ENCODE data around the gene PUM1. TPM values are rescaled to one million over a fixed set of nuclear protein-coding genes. Genes with fewer than 3 reads are reported as not detected.
"Not testable (repeated sequence)": the region's sequence is repeated elsewhere in the genome, so short reads cannot be mapped to it uniquely, and the experiment has no call there.

The PUM1 gene
- polyA plus RNA-seq, 3 donors from 2014 or later: 63.3 to 105 (median 103) TPM

GRCh38 chr1:31084782-31085569, 19.5 kb upstream of the PUM1 start:
- H3K36me3 Mint-ChIP-seq: no peaks in the 10 kb centered on the region
- no peaks in the 10 kb centered on the region for H3K4me1 Mint-ChIP-seq
- no peaks in the 10 kb centered on the region for H3K9me3 Mint-ChIP-seq
- no peak for DNase-seq
- no peak overlapping the region for H3K4me3 Mint-ChIP-seq
- H3K27ac Mint-ChIP-seq: no peak overlapping the region
- H3K27me3 Mint-ChIP-seq (ENCODE audit: low read depth in 3 of 3): peaks cover 3 to 5% (median 4%) of the 10 kb centered on the region in 3 donors

DNA sequence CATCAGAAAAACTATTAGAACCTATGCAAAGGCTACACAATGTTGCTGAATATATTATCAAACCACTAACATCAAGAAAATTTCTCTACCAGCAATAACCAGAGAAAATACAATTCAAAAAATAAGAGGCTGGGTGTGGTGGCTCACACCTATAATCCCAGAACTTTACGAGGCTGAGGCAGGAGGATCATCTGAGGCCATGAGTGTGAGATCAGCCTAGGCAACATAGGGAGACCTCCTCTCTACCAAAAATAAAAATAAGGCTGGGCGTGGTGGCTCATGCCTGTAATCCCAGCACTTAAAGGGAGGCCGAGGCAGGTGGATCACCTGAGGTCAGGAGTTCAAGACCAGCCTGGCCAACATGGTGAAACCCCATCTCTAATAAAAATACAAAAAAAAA, 16.9 kb upstream of the PUM1 start:
- Mint-ChIP-seq H3K4me3 (no peak overlapping the region), H3K4me1 (no peaks in the 10 kb centered on the region)

GRCh38 chr1:31073044-31073443, 7.5 kb upstream of the PUM1 start:
- H3K27me3 Mint-ChIP-seq (ENCODE audit: low read depth in 3 of 3): peaks cover 0 to 2% (median 0%) of the 10 kb centered on the region in 3 donors
- H3K9me3 Mint-ChIP-seq: no peaks in the 10 kb centered on the region
- H3K4me3 Mint-ChIP-seq: no peak overlapping the region
- H3K27ac Mint-ChIP-seq: no peak overlapping the region
- no peaks in the 10 kb centered on the region for H3K4me1 Mint-ChIP-seq
- H3K36me3 Mint-ChIP-seq: no peaks in the 10 kb centered on the region
- DNase-seq: no peak

More for the DNA sequence above, 16.9 kb upstream of the PUM1 start:
- peaks cover 1 to 5% (median 2%) of the 10 kb centered on the region in 3 donors for H3K27me3 Mint-ChIP-seq (ENCODE audit: low read depth in 3 of 3)
- DNase-seq: no peak
- H3K27ac Mint-ChIP-seq: no peak overlapping the region
- no peaks in the 10 kb centered on the region for H3K36me3 Mint-ChIP-seq
- H3K9me3 Mint-ChIP-seq: no peaks in the 10 kb centered on the region

GRCh38 chr1:31072304-31072746, 6.8 kb upstream of the PUM1 start:
- no peak for DNase-seq
- Mint-ChIP-seq H3K27ac (no peak overlapping the region), H3K9me3 (no peaks in the 10 kb centered on the region), H3K27me3 (ENCODE audit: low read depth in 3 of 3) (peaks cover 0 to 2% (median 2%) of the 10 kb centered on the region in 3 donors), H3K4me1 (no peaks in the 10 kb centered on the region), H3K4me3 (no peak overlapping the region), H3K36me3 (no peaks in the 10 kb centered on the region)

DNA sequence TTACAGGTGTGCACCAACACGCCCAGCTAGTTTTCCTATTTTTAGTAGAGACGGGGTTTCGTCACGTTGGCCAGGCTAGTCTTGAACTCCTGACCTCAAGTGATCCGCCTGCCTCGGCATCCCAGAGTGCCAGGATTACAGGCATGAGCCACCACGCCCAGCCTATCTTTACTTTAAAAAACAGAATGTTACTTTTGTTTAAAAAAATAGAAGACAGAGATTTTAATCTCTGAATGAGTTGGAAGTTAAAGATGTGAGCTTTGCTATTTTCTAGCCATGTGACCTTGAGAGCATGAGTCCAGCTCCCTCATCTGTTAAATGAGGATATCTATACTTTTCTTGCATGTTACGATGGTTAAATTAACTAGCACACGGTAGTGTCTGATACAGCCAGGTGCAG, 3.9 kb upstream of the PUM1 start:
- no peaks in the 10 kb centered on the region for H3K36me3 Mint-ChIP-seq
- peaks cover 5 to 9% of the 10 kb centered on the region in 2 donors for H3K4me1 Mint-ChIP-seq
- no peak for DNase-seq
- no peaks in the 10 kb centered on the region for H3K9me3 Mint-ChIP-seq
- no peak overlapping the region for H3K4me3 Mint-ChIP-seq
- peaks cover 6 to 13% (median 12%) of the 10 kb centered on the region in 3 donors for H3K27me3 Mint-ChIP-seq (ENCODE audit: low read depth in 3 of 3)
- H3K27ac Mint-ChIP-seq: no peak overlapping the region

DNA sequence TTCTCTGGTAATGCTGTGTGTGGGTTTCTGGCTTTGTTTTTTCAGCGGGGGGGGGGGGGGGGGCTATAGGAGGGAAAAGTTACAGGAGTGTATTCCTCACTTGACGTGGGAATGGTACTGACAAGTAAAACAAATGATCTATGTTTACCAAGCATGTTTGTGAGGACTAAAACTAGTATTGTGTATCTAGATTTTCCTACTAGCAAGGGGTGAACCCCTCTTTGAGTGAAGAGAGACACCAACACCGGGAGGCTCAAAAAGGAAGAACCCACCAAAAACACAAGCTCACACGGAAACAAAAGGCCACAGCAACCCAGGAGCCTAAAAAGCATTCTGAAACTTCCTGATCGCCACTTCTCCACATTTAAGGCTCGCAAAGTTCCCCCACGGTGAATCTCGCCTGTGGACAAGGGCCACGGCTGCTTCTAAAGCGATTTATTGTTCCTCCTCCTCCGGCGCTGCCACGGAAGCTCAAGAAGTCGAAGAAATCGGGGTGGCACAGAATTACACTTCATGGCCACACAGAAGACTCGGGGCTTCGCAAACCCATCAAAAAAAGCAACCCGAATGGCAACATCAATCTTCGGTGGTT, 703 bp downstream of the PUM1 start:
- Mint-ChIP-seq H3K4me3 (peak overlapping the region; percentile 99 to 100 (median 99)), H3K9me3 (no peaks in the 10 kb centered on the region), H3K27me3 (ENCODE audit: low read depth in 3 of 3) (peaks cover 6 to 16% (median 9%) of the 10 kb centered on the region in 3 donors), H3K27ac (peak overlapping the region; percentile 96 to 100 (median 98)), H3K4me1 (peaks cover 38 to 48% of the 10 kb centered on the region in 2 donors), H3K36me3 (no peaks in the 10 kb centered on the region)
- DNase-seq: no peak

DNA sequence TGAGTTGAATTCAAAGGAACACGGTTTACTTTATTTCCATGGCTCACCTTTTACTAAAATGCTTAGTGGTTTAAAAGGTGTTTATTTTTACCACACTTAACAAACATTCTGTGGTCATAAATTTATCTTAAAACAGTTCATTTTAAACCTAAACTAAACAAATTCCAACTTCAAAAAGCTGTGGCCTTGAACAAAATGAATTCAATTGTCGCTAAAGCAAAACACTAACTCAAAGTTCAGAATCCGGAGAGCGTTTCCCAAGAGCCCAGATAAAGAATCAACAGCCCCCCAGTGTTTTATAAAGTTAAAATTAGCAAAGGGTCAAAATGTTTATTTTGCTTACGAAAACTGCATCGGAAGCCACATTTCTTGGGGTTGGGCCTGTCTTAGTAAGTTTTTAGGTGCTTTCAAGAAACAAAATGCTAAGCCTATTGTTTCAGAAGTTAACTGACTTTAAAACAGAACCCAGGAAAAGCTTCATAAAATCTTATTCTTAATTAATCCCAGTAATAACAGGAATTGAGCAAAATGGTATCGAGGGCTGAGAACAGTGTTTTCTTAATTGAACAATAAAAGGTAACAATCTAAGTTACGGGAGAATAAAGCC, 1.3 kb downstream of the PUM1 start:
- peaks cover 7 to 16% (median 9%) of the 10 kb centered on the region in 3 donors for H3K27me3 Mint-ChIP-seq (ENCODE audit: low read depth in 3 of 3)
- H3K9me3 Mint-ChIP-seq: no peaks in the 10 kb centered on the region
- H3K36me3 Mint-ChIP-seq: peaks cover 0 to under 1% (median under 1%) of the 10 kb centered on the region in 3 donors
- peak overlapping the region; percentile 99 to 100 (median 99) for H3K4me3 Mint-ChIP-seq
- peaks cover 41 to 52% of the 10 kb centered on the region in 2 donors for H3K4me1 Mint-ChIP-seq
- no peak for DNase-seq
- H3K27ac Mint-ChIP-seq: peak overlapping the region; percentile 96 to 100 (median 98)

- peaks cover 47 to 58% of the 10 kb centered on the region in 2 donors for H3K4me1 Mint-ChIP-seq
- H3K9me3 Mint-ChIP-seq: no peaks in the 10 kb centered on the region
- peaks cover 8 to 16% (median 9%) of the 10 kb centered on the region in 3 donors for H3K27me3 Mint-ChIP-seq (ENCODE audit: low read depth in 3 of 3)
- peak overlapping the region; percentile 99 to 100 (median 99) for H3K4me3 Mint-ChIP-seq
- peak in 1 of 3 donors; percentile 7 for DNase-seq
- peak overlapping the region; percentile 96 to 100 (median 98) for H3K27ac Mint-ChIP-seq
- H3K36me3 Mint-ChIP-seq: peaks cover 0 to 6% (median 4%) of the 10 kb centered on the region in 3 donors
Measured at GRCh38 chr1:31063631-31064030, 1.9 kb downstream of the PUM1 start.

GRCh38 chr1:31062867-31063380, 2.6 kb downstream of the PUM1 start:
- Mint-ChIP-seq H3K27me3 (ENCODE audit: low read depth in 3 of 3) (peaks cover 8 to 16% (median 9%) of the 10 kb centered on the region in 3 donors), H3K4me1 (peaks cover 54 to 65% of the 10 kb centered on the region in 2 donors), H3K36me3 (peaks cover 0 to 11% (median 7%) of the 10 kb centered on the region in 3 donors), H3K4me3 (peak overlapping the region; percentile 44 to 100 (median 99)), H3K9me3 (no peaks in the 10 kb centered on the region), H3K27ac (peak overlapping the region; percentile 4 to 100 (median 74))
- DNase-seq: no peak

GRCh38 chr1:31062162-31062866, 3.2 kb downstream of the PUM1 start:
- Mint-ChIP-seq H3K36me3 (peaks cover 0 to 14% (median 8%) of the 10 kb centered on the region in 3 donors), H3K4me3 (peak overlapping the region; percentile 23 to 100 (median 99)), H3K4me1 (peaks cover 58 to 71% of the 10 kb centered on the region in 2 donors), H3K27ac (peak overlapping the region; percentile 1 to 100 (median 57)), H3K27me3 (ENCODE audit: low read depth in 3 of 3) (peaks cover 6 to 16% (median 9%) of the 10 kb centered on the region in 3 donors)
- H3K9me3 Mint-ChIP-seq, DNase-seq: not testable (repeated sequence)

DNA sequence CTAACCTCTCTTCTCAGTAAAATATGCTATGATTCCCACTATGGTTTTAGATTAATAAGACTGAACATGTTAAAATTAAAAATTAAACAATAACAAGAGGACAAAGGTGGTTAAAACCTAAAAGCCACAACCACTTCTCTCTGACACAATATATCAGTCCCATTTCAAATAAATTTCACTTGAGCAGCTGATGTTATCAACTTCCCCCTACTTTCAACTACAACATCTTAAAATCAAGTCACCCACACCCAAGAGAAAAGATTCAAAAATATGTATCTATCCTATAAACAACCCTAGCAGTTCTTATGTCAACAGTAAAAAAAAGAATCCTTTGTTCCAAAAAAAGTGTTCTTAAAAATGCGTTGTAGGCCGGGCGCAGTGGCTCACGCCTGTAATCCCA, 7.5 kb downstream of the PUM1 start:
- no peak for DNase-seq
- peak overlapping the region; percentile 0 to 47 (median 28) for H3K4me3 Mint-ChIP-seq

DNA sequence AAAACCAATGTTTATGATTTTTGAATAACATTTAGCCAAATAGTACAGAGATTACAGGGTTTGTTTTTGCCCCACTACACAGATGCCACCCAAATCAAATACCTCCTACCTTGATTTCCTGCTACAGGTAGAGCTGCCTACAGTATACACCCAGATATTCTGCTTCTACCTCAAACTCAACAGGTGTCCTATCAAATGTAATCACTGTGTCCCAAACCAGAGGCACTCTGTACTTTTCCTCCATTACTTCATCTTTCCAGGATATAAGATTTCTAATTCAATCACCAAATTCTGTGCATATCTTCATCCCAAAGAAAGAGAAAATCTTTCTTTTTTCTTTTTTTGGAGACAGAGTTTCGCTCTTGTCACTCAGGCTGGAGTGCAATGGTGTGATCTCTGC, 9.6 kb downstream of the PUM1 start:
- peaks cover 0 to 19% (median 8%) of the 10 kb centered on the region in 3 donors for H3K36me3 Mint-ChIP-seq
- peak overlapping the region in 4 of 5 donors; percentile 2 to 37 (median 26) for H3K4me3 Mint-ChIP-seq
- DNase-seq: no peak
- no peaks in the 10 kb centered on the region for H3K9me3 Mint-ChIP-seq
- peak overlapping the region in 5 of 6 donors; percentile 12 to 74 (median 56) for H3K27ac Mint-ChIP-seq
- H3K27me3 Mint-ChIP-seq (ENCODE audit: low read depth in 3 of 3): peaks cover 0 to 2% (median 0%) of the 10 kb centered on the region in 3 donors
- peaks cover 52 to 63% of the 10 kb centered on the region in 2 donors for H3K4me1 Mint-ChIP-seq

More for the DNA sequence above, 7.5 kb downstream of the PUM1 start:
- peaks cover 0 to 2% (median 0%) of the 10 kb centered on the region in 3 donors for H3K27me3 Mint-ChIP-seq (ENCODE audit: low read depth in 3 of 3)
- H3K9me3 Mint-ChIP-seq: no peaks in the 10 kb centered on the region
- peaks cover 0 to 19% (median 8%) of the 10 kb centered on the region in 3 donors for H3K36me3 Mint-ChIP-seq
- peak overlapping the region in 5 of 6 donors; percentile 4 to 52 (median 23) for H3K27ac Mint-ChIP-seq
- peaks cover 62 to 70% of the 10 kb centered on the region in 2 donors for H3K4me1 Mint-ChIP-seq

DNA sequence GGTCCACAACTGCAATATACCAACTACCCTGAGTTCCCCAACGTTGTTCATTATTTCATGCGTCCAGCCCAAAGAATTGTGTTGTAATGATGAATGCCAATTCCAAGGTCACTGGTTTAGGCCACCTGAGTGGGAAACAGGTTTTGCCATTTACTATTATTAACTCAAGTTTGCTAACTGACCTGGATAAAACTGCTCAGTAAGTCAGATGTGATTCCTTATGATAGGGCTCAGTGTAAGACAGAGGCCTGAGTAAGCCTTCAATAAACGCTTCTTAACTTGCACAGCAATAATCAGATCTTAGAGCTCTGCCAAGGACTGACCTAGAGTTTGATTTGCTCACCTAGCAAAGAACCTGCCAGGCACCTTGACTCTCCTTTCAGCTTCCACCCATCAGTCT, 10.0 kb downstream of the PUM1 start:
- H3K27me3 Mint-ChIP-seq (ENCODE audit: low read depth in 3 of 3): peaks cover 0 to 2% (median 0%) of the 10 kb centered on the region in 3 donors
- no peak for DNase-seq
- peak overlapping the region in 5 of 6 donors; percentile 0 to 74 (median 56) for H3K27ac Mint-ChIP-seq
- peaks cover 54 to 63% of the 10 kb centered on the region in 2 donors for H3K4me1 Mint-ChIP-seq
- peak overlapping the region in 4 of 5 donors; percentile 2 to 58 (median 34) for H3K4me3 Mint-ChIP-seq
- no peaks in the 10 kb centered on the region for H3K9me3 Mint-ChIP-seq
- peaks cover 0 to 19% (median 8%) of the 10 kb centered on the region in 3 donors for H3K36me3 Mint-ChIP-seq

Measured in immature natural killer cell (primary cell).